ENCODE data around the gene MAP3K9.

MAP3K9 gene

DNA sequence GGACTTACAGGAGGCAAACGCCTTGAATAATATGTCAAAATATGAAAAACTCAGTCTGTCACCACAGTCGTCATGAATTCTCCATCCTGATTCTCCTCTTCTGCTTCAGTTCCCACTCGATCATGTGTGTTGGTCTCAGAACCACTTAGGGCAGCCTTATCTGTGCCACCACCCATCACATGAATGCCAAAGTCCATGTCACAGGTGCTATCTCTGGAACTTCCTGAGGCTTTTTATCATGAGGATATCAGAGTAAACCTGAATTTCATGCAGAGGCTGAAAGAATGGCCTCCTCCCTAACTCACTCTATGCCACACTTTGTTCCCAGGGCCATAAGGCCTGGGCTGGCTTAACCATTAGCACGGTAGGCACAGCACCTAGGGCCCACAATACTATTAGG, 28.8 kb upstream of the MAP3K9 start:
- no peaks in the 10 kb centered on the region for H3K36me3 ChIP-seq (ENCODE audit: low read depth)
- TF ChIP-seq, protein P1, sequence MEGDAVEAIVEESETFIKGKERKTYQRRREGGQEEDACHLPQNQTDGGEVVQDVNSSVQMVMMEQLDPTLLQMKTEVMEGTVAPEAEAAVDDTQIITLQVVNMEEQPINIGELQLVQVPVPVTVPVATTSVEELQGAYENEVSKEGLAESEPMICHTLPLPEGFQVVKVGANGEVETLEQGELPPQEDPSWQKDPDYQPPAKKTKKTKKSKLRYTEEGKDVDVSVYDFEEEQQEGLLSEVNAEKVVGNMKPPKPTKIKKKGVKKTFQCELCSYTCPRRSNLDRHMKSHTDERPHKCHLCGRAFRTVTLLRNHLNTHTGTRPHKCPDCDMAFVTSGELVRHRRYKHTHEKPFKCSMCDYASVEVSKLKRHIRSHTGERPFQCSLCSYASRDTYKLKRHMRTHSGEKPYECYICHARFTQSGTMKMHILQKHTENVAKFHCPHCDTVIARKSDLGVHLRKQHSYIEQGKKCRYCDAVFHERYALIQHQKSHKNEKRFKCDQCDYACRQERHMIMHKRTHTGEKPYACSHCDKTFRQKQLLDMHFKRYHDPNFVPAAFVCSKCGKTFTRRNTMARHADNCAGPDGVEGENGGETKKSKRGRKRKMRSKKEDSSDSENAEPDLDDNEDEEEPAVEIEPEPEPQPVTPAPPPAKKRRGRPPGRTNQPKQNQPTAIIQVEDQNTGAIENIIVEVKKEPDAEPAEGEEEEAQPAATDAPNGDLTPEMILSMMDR (IDR thresholded peaks at IDR 0.05; ENCODE audit: poor library complexity, severe bottlenecking): no peak
- no peak for ATAC-seq (ENCODE audit: low read depth)

DNA sequence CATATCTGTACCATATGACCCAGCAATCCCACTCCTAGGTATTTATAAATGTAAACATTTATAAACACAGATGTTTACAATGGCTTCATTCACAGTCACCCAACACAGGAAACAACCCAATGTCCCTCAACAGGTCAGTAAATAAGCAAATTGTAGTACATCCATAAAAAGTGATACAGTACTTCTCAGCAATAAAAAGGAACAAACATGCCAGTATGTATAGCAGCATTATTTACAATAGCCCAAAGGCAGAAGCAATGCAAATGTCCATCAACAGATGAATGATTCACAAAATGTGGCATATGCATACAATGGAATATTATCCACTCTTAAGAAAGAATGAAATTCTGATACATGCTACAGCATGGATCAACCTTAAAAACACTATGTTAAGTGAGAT, 27.6 kb upstream of the MAP3K9 start:
- no peaks in the 10 kb centered on the region for H3K27me3 ChIP-seq (ENCODE audit: insufficient read depth, poor library complexity, severe bottlenecking)
- H3K4me3 ChIP-seq (ENCODE audit: severe bottlenecking): no peak overlapping the region
- no peaks in the 10 kb centered on the region for H3K4me1 ChIP-seq (ENCODE audit: insufficient read depth, poor library complexity, severe bottlenecking)
- H3K27ac ChIP-seq (ENCODE audit: poor library complexity, severe bottlenecking): no peak overlapping the region
- ATAC-seq (ENCODE audit: low read depth) (no peak), DNase-seq (ENCODE audit: low spot score) (no peak)
- TF ChIP-seq, protein P1 (IDR thresholded peaks at IDR 0.05; ENCODE audit: poor library complexity, severe bottlenecking): no peak
- no peaks in the 10 kb centered on the region for H3K36me3 ChIP-seq (ENCODE audit: low read depth)
- H3K9me3 ChIP-seq (ENCODE audit: severe bottlenecking): no peaks in the 10 kb centered on the region

More for the DNA sequence above, 28.8 kb upstream of the MAP3K9 start:
- H3K9me3 ChIP-seq (ENCODE audit: severe bottlenecking): no peaks in the 10 kb centered on the region
- no peaks in the 10 kb centered on the region for H3K4me1 ChIP-seq (ENCODE audit: insufficient read depth, poor library complexity, severe bottlenecking)
- H3K27me3 ChIP-seq (ENCODE audit: insufficient read depth, poor library complexity, severe bottlenecking): no peaks in the 10 kb centered on the region
- H3K4me3 ChIP-seq (ENCODE audit: severe bottlenecking): no peak overlapping the region
- H3K27ac ChIP-seq (ENCODE audit: poor library complexity, severe bottlenecking): no peak overlapping the region
- no peak for DNase-seq (ENCODE audit: low spot score)

DNA sequence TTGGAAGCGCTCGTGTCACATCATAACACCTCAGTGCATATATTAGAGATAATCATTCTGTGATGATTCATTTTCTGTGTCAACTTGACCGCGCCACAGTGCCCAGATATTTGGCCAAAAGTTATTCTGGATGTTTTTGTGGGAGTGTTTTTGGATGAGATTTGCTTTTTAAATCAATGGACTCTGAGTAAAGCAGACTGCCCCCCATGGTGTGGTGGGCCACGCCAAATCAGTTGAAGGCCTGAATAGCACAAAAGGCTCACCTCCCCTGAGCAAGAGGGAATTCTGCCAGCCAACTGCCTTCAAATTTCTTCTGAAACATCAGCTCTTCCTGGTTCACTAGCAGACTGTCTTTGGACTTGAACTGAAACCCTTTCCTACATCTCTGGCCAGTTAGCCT, 24.6 kb upstream of the MAP3K9 start:
- no peak for ATAC-seq (ENCODE audit: low read depth)
- Histone ChIP-seq H3K36me3 (ENCODE audit: low read depth) (no peaks in the 10 kb centered on the region), H3K27me3 (ENCODE audit: insufficient read depth, poor library complexity, severe bottlenecking) (no peaks in the 10 kb centered on the region), H3K27ac (ENCODE audit: poor library complexity, severe bottlenecking) (no peak overlapping the region), H3K4me1 (ENCODE audit: insufficient read depth, poor library complexity, severe bottlenecking) (no peaks in the 10 kb centered on the region), H3K4me3 (ENCODE audit: severe bottlenecking) (no peak overlapping the region), H3K9me3 (ENCODE audit: severe bottlenecking) (no peaks in the 10 kb centered on the region)
- DNase-seq (ENCODE audit: low spot score): no peak
- TF ChIP-seq, protein P1 (IDR thresholded peaks at IDR 0.05; ENCODE audit: poor library complexity, severe bottlenecking): no peak

DNA sequence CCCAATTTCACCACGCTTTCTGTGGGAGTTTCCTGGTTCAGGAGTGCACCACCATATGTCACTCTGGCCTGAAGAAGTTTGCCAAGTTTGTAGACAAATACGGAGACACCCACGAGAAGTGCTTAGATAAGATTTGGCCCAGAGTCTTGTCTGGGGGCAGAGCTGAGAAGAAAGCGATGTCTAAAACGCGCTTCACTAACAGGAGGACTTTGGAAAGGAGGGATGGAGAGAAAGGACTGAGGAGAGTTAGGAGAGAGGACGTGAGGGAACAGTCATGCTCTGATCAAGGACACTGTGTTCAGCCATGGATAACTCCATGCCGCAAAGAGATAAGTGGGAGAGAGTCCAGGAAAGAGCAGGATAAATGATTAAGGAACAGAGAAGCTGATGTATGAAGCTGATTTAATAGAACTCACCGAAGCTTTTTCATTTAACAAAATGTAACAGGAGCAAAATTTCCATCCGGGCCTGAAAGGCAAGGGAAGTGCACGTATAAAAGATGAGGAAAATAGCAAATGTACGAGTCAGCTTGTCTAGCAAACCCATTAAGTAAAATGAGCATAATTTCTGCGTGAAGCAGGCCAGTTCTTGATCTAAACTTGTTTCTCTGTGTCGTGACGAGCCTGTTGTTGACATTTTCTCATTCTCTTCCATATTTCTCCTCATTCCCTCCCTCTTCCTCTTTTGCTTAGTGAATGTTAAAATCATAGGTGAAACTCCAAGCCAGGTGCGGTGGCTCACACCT, 23.4 kb upstream of the MAP3K9 start:
- Histone ChIP-seq H3K36me3 (ENCODE audit: low read depth) (no peaks in the 10 kb centered on the region), H3K27me3 (ENCODE audit: insufficient read depth, poor library complexity, severe bottlenecking) (no peaks in the 10 kb centered on the region), H3K27ac (ENCODE audit: poor library complexity, severe bottlenecking) (no peak overlapping the region), H3K9me3 (ENCODE audit: severe bottlenecking) (no peaks in the 10 kb centered on the region), H3K4me1 (ENCODE audit: insufficient read depth, poor library complexity, severe bottlenecking) (no peaks in the 10 kb centered on the region), H3K4me3 (ENCODE audit: severe bottlenecking) (no peak overlapping the region)
- no peak for DNase-seq (ENCODE audit: low spot score)
- no peak for ATAC-seq (ENCODE audit: low read depth)
- TF ChIP-seq, protein P1 (IDR thresholded peaks at IDR 0.05; ENCODE audit: poor library complexity, severe bottlenecking): no peak
